Thyroid gland (tissue), 4 donors: ENCODE measurements around the gene PTPRR. TPM values are rescaled to one million over a fixed set of nuclear protein-coding genes. Genes with fewer than 3 reads are reported as not detected.

Experiments used
- DNase-seq, 2 donors: peaks; one replicate each; pipeline ENCODE4 v3.0.0-alpha.2; 2019
- H3K27ac ChIP-seq, 3 donors: fragments of 200-600 bp; sonication (generic); 1 replicate in 2 of 3; 2 replicates in 1 of 3; pipeline ENCODE4 v1.5.1; 2016 to 2019; ENCODE audit warnings: mild to moderate bottlenecking in 1 of 3, moderate library complexity in 1 of 3
- H3K27me3 ChIP-seq: fragments of 200-600 bp; sonication (generic); one replicate; pipeline ENCODE4 v1.5.1; 2019
- H3K36me3 ChIP-seq, 2 donors: fragments of 200-600 bp; sonication (generic); one replicate each; pipeline ENCODE4 v1.5.1; 2016 to 2019
- H3K4me1 ChIP-seq, 2 donors: fragments of 200-600 bp; sonication (generic); one replicate each; pipeline ENCODE4 v1.5.1; 2017 to 2019
- H3K4me3 ChIP-seq, 3 donors: fragments of 200-600 bp; sonication (generic); replicated peaks in 1 of 3; 1 replicate in 2 of 3; 2 replicates in 1 of 3; pipeline ENCODE4 v1.5.1; 2016; ENCODE audit warnings: mild to moderate bottlenecking in 1 of 3
- H3K9me3 ChIP-seq: fragments of 200-600 bp; sonication (generic); one replicate; pipeline ENCODE4 v1.5.1; 2017
- POLR2A ChIP-seq, 2 donors: fragments of 450-650 bp; IDR thresholded peaks; one replicate each; pipeline ENCODE4 v1.6.1; 2017; ENCODE audit warnings: antibody characterized with exemption in 2 of 2, mild to moderate bottlenecking in 2 of 2, moderate library complexity in 1 of 2
- WGBS, 2 donors: methylation state at CpG; one replicate each; pipeline ENCODE4 v1.1.5; 2017; 5-methylcytosine and 5-hydroxymethylcytosine counted together
- intact Hi-C: fragments of 100-400 bp; cut with DNase I; formaldehyde crosslinking; loops from one replicate; pipeline ENCODE4 v1.15.1; 2023
- total RNA-seq, 4 donors: library from RNA; depleted of rRNA; stranded (reverse); fragments of >200 nt; gene quantifications; one replicate each; pipeline ENCODE4 v1.2.3, GENCODE V29; 2016
- TF ChIP-seq, protein P1 (sequence below), 6 experiments: fragments of 200-600 bp in 3 of 6; fragments of 450-650 bp in 3 of 6; sonication (generic) in 3 of 6; IDR thresholded peaks; one replicate each; pipeline ENCODE4 v1.5.1; 2016 to 2019; ENCODE audit warnings: antibody characterized with exemption in 6 of 6, mild to moderate bottlenecking in 2 of 6, inconsistent platforms in 1 of 6, moderate library complexity in 1 of 6

The PTPRR gene
- total RNA-seq, 4 donors from 2014 or later: 0.39 to 0.94 (median 0.67) TPM; not detected in 1

DNA sequence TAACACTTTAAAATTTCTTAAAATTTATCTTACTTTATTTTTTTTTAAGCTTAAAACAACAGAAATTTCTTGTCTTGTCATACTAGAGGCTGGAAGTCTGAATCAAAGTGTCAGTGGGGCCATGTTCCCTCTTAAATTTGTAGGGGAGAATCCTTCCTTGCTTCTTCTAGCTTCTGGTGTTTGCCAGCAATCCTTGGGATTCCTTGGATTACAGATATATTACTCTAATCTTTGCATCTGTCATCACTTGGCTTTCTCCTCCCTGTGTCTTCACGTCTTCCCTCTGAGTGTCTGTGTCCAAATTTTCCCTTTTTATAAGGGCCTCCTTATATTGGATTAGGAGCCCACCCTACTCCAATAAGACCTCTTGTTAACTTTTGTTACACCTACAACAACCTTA is 147.7 kb downstream of the PTPRR start:
- intact Hi-C loops: no loop called here
- Histone ChIP-seq H3K36me3 (no peaks in the 10 kb centered on the region), H3K4me3 (no peak overlapping the region), H3K9me3 (no peaks in the 10 kb centered on the region), H3K27me3 (no peaks in the 10 kb centered on the region), H3K4me1 (no peaks in the 10 kb centered on the region), H3K27ac (no peak overlapping the region)
- 56 to 73% methylated on average over 1 of the region's 1 CpG for WGBS, 2 donors
- TF ChIP-seq, protein P1, sequence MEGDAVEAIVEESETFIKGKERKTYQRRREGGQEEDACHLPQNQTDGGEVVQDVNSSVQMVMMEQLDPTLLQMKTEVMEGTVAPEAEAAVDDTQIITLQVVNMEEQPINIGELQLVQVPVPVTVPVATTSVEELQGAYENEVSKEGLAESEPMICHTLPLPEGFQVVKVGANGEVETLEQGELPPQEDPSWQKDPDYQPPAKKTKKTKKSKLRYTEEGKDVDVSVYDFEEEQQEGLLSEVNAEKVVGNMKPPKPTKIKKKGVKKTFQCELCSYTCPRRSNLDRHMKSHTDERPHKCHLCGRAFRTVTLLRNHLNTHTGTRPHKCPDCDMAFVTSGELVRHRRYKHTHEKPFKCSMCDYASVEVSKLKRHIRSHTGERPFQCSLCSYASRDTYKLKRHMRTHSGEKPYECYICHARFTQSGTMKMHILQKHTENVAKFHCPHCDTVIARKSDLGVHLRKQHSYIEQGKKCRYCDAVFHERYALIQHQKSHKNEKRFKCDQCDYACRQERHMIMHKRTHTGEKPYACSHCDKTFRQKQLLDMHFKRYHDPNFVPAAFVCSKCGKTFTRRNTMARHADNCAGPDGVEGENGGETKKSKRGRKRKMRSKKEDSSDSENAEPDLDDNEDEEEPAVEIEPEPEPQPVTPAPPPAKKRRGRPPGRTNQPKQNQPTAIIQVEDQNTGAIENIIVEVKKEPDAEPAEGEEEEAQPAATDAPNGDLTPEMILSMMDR (IDR thresholded peaks at IDR 0.05): no peak
- TF ChIP-seq POLR2A (IDR thresholded peaks at IDR 0.05): no peak
- DNase-seq: no peak

DNA sequence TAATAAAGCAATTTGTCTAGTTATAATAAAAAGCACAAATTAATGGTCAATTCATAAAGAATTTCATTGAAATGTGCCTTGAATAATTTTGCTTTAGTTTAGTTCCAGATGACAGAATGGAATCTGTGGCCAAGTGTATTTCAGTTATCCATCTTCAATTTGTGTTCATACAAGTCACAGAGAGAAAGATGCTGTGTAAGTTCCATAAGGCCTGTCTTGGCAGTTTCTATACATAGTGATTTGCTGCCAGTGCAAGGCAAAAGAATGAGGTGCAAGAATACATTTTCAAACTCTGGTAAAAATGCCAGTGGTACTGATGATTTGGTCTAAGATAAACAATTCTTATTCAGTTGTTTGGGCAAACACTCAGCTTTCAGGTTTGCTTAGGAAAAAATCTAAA is 149.0 kb downstream of the PTPRR start:
- no peaks in the 10 kb centered on the region for H3K36me3 ChIP-seq
- H3K27ac ChIP-seq: no peak overlapping the region
- no peaks in the 10 kb centered on the region for H3K27me3 ChIP-seq
- H3K4me1 ChIP-seq: no peaks in the 10 kb centered on the region
- TF ChIP-seq, protein P1 (IDR thresholded peaks at IDR 0.05): no peak
- no peak for TF ChIP-seq POLR2A (IDR thresholded peaks at IDR 0.05)
- DNase-seq: no peak
- intact Hi-C loops: no loop called here
- no peaks in the 10 kb centered on the region for H3K9me3 ChIP-seq
- no peak overlapping the region for H3K4me3 ChIP-seq

DNA sequence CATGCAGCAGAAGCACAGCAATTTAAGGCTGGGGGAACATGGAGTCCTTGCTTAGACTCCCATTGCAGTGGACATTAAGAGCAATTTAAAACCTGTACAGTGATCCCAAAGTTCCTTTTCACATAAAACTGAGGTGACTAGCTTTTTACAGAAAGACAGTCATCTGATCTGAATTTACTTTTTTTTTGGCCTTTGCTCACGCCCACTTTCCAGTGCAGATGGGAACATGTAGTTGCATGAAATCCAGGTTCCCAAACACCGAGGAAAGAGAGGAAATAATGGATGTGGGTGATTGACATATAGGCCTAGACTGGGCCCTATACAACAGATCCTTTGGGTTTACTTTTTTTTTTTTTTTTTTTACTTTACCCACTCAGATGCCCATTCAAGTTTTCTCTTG is 156.9 kb downstream of the PTPRR start:
- TF ChIP-seq, protein P1 (IDR thresholded peaks at IDR 0.05): no peak
- TF ChIP-seq POLR2A (IDR thresholded peaks at IDR 0.05): no peak
- H3K36me3 ChIP-seq: no peaks in the 10 kb centered on the region
- no peaks in the 10 kb centered on the region for H3K9me3 ChIP-seq
- no peaks in the 10 kb centered on the region for H3K27me3 ChIP-seq
- WGBS, 2 donors: 77 to 81% methylated on average over 2 of the region's 2 CpGs
- intact Hi-C loops: no loop called here
- DNase-seq: no peak
- no peaks in the 10 kb centered on the region for H3K4me1 ChIP-seq
- no peak overlapping the region for H3K27ac ChIP-seq
- H3K4me3 ChIP-seq: no peak overlapping the region

GRCh38 chr12:70762000-70762399 is 158.5 kb downstream of the PTPRR start:
- no peaks in the 10 kb centered on the region for H3K4me1 ChIP-seq
- no peak overlapping the region for H3K27ac ChIP-seq
- 65 to 89% methylated on average over 2 of the region's 2 CpGs for WGBS, 2 donors
- no peak for DNase-seq
- intact Hi-C loops: no loop called here
- no peaks in the 10 kb centered on the region for H3K36me3 ChIP-seq
- no peaks in the 10 kb centered on the region for H3K27me3 ChIP-seq
- no peak for TF ChIP-seq POLR2A (IDR thresholded peaks at IDR 0.05)
- TF ChIP-seq, protein P1 (IDR thresholded peaks at IDR 0.05): no peak
- H3K4me3 ChIP-seq: no peak overlapping the region
- H3K9me3 ChIP-seq: no peaks in the 10 kb centered on the region

DNA sequence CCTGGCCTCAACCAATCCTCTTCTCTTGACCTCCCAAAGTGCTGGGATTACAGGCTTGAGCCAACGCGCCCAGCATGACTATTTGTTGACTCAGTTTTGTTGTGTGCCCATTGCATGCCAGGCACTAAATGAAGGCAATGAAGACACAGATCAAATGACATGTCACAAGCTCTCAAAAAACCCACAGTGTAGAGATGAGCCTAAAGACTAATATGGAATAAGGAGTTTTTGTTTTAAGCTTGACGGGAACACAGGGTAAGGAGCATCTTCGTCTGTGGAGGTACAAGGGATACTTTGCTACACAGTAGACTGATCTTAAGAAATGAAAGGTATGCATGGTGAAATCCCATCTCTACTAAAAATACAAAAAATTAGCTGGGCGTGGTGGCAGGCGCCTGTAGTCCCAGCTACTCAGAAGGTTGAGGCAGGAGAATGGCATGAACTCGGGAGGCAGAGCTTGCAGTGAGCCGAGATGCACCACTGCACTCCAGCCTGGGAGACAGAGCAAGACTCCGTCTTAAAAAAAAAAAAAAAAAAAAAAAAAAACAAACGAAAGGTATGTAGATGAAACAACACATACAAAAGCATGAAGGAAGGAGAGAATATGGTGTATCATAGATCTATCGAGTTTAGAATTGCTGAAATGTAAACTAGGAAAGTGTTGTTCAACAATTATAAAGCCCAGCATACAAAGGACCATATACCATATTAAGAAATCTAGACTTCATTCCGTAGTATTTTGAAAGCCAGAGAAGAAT is 161.2 kb downstream of the PTPRR start:
- H3K27me3 ChIP-seq: no peaks in the 10 kb centered on the region
- DNase-seq: no peak
- H3K27ac ChIP-seq: no peak overlapping the region
- TF ChIP-seq, protein P1 (IDR thresholded peaks at IDR 0.05): no peak
- no peak for TF ChIP-seq POLR2A (IDR thresholded peaks at IDR 0.05)
- 87 to 90% methylated on average over 12 of the region's 12 CpGs for WGBS, 2 donors
- no peaks in the 10 kb centered on the region for H3K9me3 ChIP-seq
- no peaks in the 10 kb centered on the region for H3K4me1 ChIP-seq
- intact Hi-C loops: no loop called here
- H3K36me3 ChIP-seq: no peaks in the 10 kb centered on the region
- no peak overlapping the region for H3K4me3 ChIP-seq
